ENCODE measurements around the gene ADAMTS18. TPM values are rescaled to one million over a fixed set of nuclear protein-coding genes. Genes with fewer than 3 reads are reported as not detected.

The ADAMTS18 gene
- total RNA-seq, 4 donors from 2014 or later: not detected

- TF ChIP-seq, protein P1, sequence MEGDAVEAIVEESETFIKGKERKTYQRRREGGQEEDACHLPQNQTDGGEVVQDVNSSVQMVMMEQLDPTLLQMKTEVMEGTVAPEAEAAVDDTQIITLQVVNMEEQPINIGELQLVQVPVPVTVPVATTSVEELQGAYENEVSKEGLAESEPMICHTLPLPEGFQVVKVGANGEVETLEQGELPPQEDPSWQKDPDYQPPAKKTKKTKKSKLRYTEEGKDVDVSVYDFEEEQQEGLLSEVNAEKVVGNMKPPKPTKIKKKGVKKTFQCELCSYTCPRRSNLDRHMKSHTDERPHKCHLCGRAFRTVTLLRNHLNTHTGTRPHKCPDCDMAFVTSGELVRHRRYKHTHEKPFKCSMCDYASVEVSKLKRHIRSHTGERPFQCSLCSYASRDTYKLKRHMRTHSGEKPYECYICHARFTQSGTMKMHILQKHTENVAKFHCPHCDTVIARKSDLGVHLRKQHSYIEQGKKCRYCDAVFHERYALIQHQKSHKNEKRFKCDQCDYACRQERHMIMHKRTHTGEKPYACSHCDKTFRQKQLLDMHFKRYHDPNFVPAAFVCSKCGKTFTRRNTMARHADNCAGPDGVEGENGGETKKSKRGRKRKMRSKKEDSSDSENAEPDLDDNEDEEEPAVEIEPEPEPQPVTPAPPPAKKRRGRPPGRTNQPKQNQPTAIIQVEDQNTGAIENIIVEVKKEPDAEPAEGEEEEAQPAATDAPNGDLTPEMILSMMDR (IDR thresholded peaks at IDR 0.05): no peak
- no peak for TF ChIP-seq POLR2A (IDR thresholded peaks at IDR 0.05)
- WGBS, 2 donors: 12 to 24% methylated on average over 1 of the region's 1 CpG
- no peaks in the 10 kb centered on the region for H3K27me3 ChIP-seq
- DNase-seq: no peak
- no peaks in the 10 kb centered on the region for H3K4me1 ChIP-seq
- H3K9me3 ChIP-seq: no peaks in the 10 kb centered on the region
- intact Hi-C loops (cut with DNase I): no loop called here
- H3K4me3 ChIP-seq: no peak overlapping the region
- H3K36me3 ChIP-seq: no peaks in the 10 kb centered on the region
- H3K27ac ChIP-seq: no peak overlapping the region
These were observed 126.7 kb downstream of the ADAMTS18 start for GRCh38 chr16:77308163-77308561.

- Histone ChIP-seq H3K27me3 (no peaks in the 10 kb centered on the region), H3K9me3 (no peaks in the 10 kb centered on the region), H3K36me3 (no peaks in the 10 kb centered on the region), H3K4me3 (no peak overlapping the region), H3K27ac (no peak overlapping the region), H3K4me1 (no peaks in the 10 kb centered on the region)
- intact Hi-C loops (cut with DNase I): no loop called here
- no peak for DNase-seq
- 50 to 52% methylated on average over 8 of the region's 8 CpGs for WGBS, 2 donors
- TF ChIP-seq, protein P1 (IDR thresholded peaks at IDR 0.05): no peak
- TF ChIP-seq POLR2A (IDR thresholded peaks at IDR 0.05): no peak
These were observed 127.2 kb downstream of the ADAMTS18 start for GRCh38 chr16:77307426-77308162.

DNA sequence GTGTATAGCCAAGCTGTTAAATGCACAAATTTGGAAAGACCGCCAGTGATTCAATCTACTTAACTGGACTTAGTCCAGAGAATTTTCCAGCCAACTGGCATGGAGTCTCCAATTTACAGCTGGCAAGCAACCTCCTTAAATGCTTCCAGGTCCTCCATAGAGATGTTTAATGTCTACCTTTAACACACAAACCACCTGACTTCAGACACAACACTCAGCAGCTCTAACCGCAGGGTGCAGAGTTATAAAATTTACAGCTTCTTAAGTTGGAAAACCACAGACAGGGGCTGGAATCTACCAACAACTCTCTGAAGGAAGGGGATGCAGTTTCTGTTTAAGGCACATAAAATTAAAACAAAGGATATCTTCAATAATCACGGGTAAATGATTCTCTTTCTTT lies 128.8 kb downstream of the ADAMTS18 start:
- intact Hi-C loops (cut with DNase I): no loop called here
- no peak for TF ChIP-seq POLR2A (IDR thresholded peaks at IDR 0.05)
- TF ChIP-seq, protein P1 (IDR thresholded peaks at IDR 0.05): no peak
- DNase-seq: no peak
- 83 to 87% methylated on average over 3 of the region's 3 CpGs for WGBS, 2 donors
- H3K9me3 ChIP-seq: no peaks in the 10 kb centered on the region
- H3K27ac ChIP-seq: no peak overlapping the region
- no peaks in the 10 kb centered on the region for H3K36me3 ChIP-seq
- H3K4me3 ChIP-seq: no peak overlapping the region
- no peaks in the 10 kb centered on the region for H3K27me3 ChIP-seq
- H3K4me1 ChIP-seq: no peaks in the 10 kb centered on the region

DNA sequence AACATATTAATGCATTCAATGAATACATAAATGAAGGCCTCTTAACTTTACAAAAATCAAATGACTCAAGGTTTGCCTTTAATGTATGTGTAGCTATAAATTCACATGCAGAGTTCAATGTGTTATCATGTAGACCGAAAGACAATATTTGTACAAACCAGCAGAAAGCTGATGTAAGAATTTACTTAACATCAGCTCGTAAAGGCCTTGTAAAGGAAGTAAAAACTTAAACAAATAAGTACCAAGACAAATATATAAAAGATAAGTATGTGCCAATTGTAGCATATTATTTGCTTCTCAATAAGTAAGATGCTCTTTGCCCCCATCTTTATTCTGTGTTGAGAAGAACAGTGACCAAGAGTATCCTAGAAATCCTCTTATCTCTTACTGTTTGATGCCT lies 130.0 kb downstream of the ADAMTS18 start:
- no peaks in the 10 kb centered on the region for H3K9me3 ChIP-seq
- H3K27ac ChIP-seq: no peak overlapping the region
- H3K4me3 ChIP-seq: no peak overlapping the region
- 64 to 75% methylated on average over 2 of the region's 2 CpGs for WGBS, 2 donors
- H3K27me3 ChIP-seq: no peaks in the 10 kb centered on the region
- no peak for TF ChIP-seq POLR2A (IDR thresholded peaks at IDR 0.05)
- TF ChIP-seq, protein P1 (IDR thresholded peaks at IDR 0.05): no peak
- H3K4me1 ChIP-seq: no peaks in the 10 kb centered on the region
- no peaks in the 10 kb centered on the region for H3K36me3 ChIP-seq
- intact Hi-C loops (cut with DNase I): no loop called here
- no peak for DNase-seq

GRCh38 chr16:77304134-77304533 lies 130.7 kb downstream of the ADAMTS18 start:
- H3K36me3 ChIP-seq: no peaks in the 10 kb centered on the region
- H3K4me1 ChIP-seq: no peaks in the 10 kb centered on the region
- intact Hi-C loops (cut with DNase I): no loop called here
- no peaks in the 10 kb centered on the region for H3K27me3 ChIP-seq
- no peak overlapping the region for H3K27ac ChIP-seq
- no peak overlapping the region for H3K4me3 ChIP-seq
- DNase-seq: no peak
- no peak for TF ChIP-seq POLR2A (IDR thresholded peaks at IDR 0.05)
- TF ChIP-seq, protein P1 (IDR thresholded peaks at IDR 0.05): no peak
- WGBS, 2 donors: 93 to 94% methylated on average over 2 of the region's 2 CpGs
- no peaks in the 10 kb centered on the region for H3K9me3 ChIP-seq

All from esophagus squamous epithelium (tissue), 5 donors.